ENCODE results near the gene GOLGA5.
"Not testable (repeated sequence)": the region's sequence is repeated elsewhere in the genome, so short reads cannot be mapped to it uniquely, and the experiment has no call there.

GOLGA5 gene

DNA sequence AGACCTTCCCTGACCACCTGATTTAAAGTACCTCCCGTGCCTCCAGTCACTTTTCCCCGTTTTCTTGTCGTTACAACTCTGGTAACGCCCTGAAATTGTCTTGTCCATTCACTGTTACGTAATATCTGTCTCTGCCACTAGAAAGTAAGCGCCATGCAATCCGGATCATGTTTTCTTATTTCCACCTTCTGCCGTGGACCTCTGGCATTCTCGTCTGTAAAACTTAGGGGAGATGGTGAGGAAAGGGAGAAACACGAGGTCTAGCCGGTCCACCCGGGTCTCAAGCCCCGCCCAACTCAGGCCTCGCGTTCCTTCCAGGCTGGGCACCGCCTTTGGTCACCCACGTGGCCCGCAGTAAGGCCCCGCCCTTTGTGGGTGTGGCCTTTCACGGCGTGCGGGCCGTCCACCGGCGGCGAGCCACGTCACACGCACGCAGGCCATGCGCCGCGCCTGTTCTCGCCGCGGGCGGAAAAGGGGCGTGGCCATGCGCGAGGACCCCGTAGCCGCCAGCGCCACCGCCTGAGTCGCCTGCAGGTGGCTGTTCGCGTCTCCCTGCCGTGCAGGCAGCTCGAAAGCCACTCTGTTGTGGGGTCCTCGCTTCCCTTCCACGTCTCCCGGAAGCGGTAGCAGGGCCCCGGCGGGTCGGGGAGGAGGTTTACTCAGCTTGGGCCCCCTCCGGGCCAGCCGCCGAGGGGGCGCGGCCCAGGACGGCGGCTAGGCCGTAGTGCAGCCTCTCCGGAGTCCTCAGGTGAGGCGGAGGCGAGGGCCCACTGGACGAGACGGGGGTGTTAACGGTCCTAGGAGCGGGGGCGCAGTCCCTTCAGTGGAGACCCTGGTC lies at the start of gene GOLGA5:
Gene GOLGA5, plus strand, starts transcription at position 597 of the 838 bp plus-strand sequence. CDS start 3,133 bp downstream, outside the sequence.
- DNase-seq (ENCODE audit: low read depth): peak; percentile 99
- TF ChIP-seq, protein P1, sequence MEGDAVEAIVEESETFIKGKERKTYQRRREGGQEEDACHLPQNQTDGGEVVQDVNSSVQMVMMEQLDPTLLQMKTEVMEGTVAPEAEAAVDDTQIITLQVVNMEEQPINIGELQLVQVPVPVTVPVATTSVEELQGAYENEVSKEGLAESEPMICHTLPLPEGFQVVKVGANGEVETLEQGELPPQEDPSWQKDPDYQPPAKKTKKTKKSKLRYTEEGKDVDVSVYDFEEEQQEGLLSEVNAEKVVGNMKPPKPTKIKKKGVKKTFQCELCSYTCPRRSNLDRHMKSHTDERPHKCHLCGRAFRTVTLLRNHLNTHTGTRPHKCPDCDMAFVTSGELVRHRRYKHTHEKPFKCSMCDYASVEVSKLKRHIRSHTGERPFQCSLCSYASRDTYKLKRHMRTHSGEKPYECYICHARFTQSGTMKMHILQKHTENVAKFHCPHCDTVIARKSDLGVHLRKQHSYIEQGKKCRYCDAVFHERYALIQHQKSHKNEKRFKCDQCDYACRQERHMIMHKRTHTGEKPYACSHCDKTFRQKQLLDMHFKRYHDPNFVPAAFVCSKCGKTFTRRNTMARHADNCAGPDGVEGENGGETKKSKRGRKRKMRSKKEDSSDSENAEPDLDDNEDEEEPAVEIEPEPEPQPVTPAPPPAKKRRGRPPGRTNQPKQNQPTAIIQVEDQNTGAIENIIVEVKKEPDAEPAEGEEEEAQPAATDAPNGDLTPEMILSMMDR (IDR thresholded peaks at IDR 0.05; ENCODE audit: low read length, missing control alignments): no peak
- peak within 1 kb of the TSS; percentile 99 for H3K4me3 ChIP-seq (replicated peaks; ENCODE audit: low read depth, low read length)

- H3K4me3 ChIP-seq (replicated peaks; ENCODE audit: low read depth, low read length): peak overlapping the region; percentile 62
- peak; percentile 15 for DNase-seq (ENCODE audit: low read depth)
- TF ChIP-seq, protein P1 (IDR thresholded peaks at IDR 0.05; ENCODE audit: low read length, missing control alignments): no peak
Measured at GRCh38 chr14:92747701-92748258, 46.3 kb upstream of the GOLGA5 start.

GRCh38 chr14:92748259-92749016 lies 45.7 kb upstream of the GOLGA5 start, which contains the start of gene LGMN:
LGMN (minus strand) TSS chr14:92748627; CDS start chr14:92732786, 15,841 bp downstream.
- DNase-seq (ENCODE audit: low read depth): peak; percentile 94
- TF ChIP-seq, protein P1 (IDR thresholded peaks at IDR 0.05; ENCODE audit: low read length, missing control alignments): no peak

DNA sequence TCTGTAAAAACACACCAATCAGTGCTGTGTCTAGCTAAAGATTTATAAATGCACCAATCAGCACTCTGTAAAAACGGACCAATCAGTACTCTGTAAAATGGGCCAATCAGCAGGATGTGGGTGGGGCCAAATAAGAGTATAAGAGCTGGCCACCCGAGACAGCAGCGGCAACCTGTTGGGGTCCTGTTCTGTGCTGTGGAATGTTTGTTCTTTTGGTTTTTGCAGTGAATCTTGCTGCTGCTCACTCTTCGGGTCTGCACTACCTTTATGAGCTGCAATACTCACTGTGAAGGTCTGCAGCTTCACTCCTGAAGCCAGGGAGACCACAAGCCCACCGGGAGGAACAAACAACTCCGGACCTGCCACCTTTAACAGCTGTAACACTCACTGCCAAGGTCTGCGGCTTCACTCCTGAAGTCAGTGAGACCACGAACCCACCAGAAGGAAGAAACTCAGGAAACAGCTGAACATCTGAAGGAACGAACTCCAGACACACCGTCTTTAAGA lies 43.8 kb upstream of the GOLGA5 start:
- H3K4me3 ChIP-seq (replicated peaks; ENCODE audit: low read depth, low read length); DNase-seq (ENCODE audit: low read depth): not testable (repeated sequence)

More at GRCh38 chr14:92748259-92749016, 45.7 kb upstream of the GOLGA5 start, which contains the start of gene LGMN:
- H3K4me3 ChIP-seq (replicated peaks; ENCODE audit: low read depth, low read length): peak within 1 kb of the TSS; percentile 62

GRCh38 chr14:92750994-92751400 lies 43.1 kb upstream of the GOLGA5 start:
- no peak overlapping the region for H3K4me3 ChIP-seq (replicated peaks; ENCODE audit: low read depth, low read length)
- TF ChIP-seq, protein P1 (IDR thresholded peaks at IDR 0.05; ENCODE audit: low read length, missing control alignments): no peak
- DNase-seq (ENCODE audit: low read depth): no peak

GRCh38 chr14:92751819-92752218 lies 42.3 kb upstream of the GOLGA5 start:
- TF ChIP-seq, protein P1 (IDR thresholded peaks at IDR 0.05; ENCODE audit: low read length, missing control alignments): no peak
- H3K4me3 ChIP-seq (replicated peaks; ENCODE audit: low read depth, low read length): no peak overlapping the region
- DNase-seq (ENCODE audit: low read depth): no peak

GRCh38 chr14:92753250-92753649 lies 40.9 kb upstream of the GOLGA5 start:
- no peak for DNase-seq (ENCODE audit: low read depth)
- TF ChIP-seq, protein P1 (IDR thresholded peaks at IDR 0.05; ENCODE audit: low read length, missing control alignments): no peak
- no peak overlapping the region for H3K4me3 ChIP-seq (replicated peaks; ENCODE audit: low read depth, low read length)

Data from fibroblast of pulmonary artery (primary cell).